Neural progenitor cell (in vitro differentiated cells): ENCODE measurements around the gene MYLK.

ENCODE experiments used
- CTCF ChIP-seq: fragments of 200-600 bp; sonication (generic); IDR thresholded peaks from 2 replicates; pipeline ENCODE4 v1.5.1; 2017; ENCODE audit warnings: antibody characterized with exemption, mild to moderate bottlenecking
- EZH2 ChIP-seq: fragments of 200-600 bp; sonication (generic); IDR thresholded peaks from 2 replicates; pipeline ENCODE4 v1.6.1; 2017; ENCODE audit warnings: antibody characterized with exemption, mild to moderate bottlenecking, moderate library complexity
- EZH2phosphoT487 ChIP-seq: fragments of 200-600 bp; sonication (generic); IDR thresholded peaks from 2 replicates; pipeline ENCODE4 v1.6.1; 2017; ENCODE audit warnings: antibody characterized with exemption

GRCh38 chr3:123792473-123793201 is 91.5 kb downstream of the MYLK start:
- TF ChIP-seq EZH2 (no peak), CTCF (no peak), EZH2phosphoT487 (no peak)
